ENCODE results near the gene SCN2B.

The SCN2B gene

DNA sequence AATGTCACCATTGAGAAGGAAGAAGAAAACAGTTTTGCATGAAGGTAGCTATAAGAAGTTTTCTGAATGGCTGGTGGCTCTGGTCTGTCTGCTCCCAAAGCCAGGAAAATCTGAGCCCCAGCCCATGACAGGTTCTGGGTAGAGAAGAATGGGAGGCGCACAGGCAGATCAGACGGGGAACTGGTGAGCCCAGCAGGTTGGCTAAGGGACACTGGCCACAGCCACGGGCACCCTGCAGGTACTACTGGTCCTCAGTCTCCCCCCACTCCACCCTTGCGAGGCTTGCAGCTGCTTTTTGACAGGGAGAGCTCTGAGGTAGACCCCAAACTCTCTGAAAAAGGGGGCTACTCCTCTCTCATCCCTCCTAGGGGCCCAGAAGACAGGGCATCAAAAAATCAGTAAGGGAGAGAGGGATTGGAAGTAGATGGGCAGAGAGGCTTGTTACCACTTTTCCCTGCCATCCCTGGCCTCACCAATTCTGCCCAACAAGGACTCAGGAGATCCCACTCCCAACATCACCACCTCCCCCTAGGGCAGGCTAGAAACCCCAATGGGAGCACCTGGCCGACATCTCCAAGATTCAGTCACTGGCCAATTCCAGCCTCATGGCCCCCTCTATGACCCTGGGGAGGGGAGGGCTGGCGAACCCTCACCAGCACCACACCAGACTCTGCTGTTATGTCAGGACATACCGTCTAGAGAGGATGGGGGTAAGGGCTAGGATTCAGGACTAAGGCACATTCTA is 41.2 kb downstream of the SCN2B start:
- H3K4me1 ChIP-seq (ENCODE audit: insufficient read depth, low read length, poor library complexity, severe bottlenecking), result no peaks in the 10 kb centered on the region
- TF ChIP-seq, protein P1, sequence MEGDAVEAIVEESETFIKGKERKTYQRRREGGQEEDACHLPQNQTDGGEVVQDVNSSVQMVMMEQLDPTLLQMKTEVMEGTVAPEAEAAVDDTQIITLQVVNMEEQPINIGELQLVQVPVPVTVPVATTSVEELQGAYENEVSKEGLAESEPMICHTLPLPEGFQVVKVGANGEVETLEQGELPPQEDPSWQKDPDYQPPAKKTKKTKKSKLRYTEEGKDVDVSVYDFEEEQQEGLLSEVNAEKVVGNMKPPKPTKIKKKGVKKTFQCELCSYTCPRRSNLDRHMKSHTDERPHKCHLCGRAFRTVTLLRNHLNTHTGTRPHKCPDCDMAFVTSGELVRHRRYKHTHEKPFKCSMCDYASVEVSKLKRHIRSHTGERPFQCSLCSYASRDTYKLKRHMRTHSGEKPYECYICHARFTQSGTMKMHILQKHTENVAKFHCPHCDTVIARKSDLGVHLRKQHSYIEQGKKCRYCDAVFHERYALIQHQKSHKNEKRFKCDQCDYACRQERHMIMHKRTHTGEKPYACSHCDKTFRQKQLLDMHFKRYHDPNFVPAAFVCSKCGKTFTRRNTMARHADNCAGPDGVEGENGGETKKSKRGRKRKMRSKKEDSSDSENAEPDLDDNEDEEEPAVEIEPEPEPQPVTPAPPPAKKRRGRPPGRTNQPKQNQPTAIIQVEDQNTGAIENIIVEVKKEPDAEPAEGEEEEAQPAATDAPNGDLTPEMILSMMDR (conservative IDR thresholded peaks at IDR 0.05; ENCODE audit: low read length), result no peak
- TF ChIP-seq EZH2phosphoT487 (IDR thresholded peaks at IDR 0.05; ENCODE audit: borderline replicate concordance), result no peak
- H3K27me3 ChIP-seq (ENCODE audit: insufficient read depth, low read length, poor library complexity, severe bottlenecking), result no peaks in the 10 kb centered on the region
- H3K36me3 ChIP-seq (ENCODE audit: insufficient read depth, low read length), result no peaks in the 10 kb centered on the region
- no peak overlapping the region for H3K9ac ChIP-seq (ENCODE audit: low read depth, low read length, poor library complexity, severe bottlenecking)
- no peak overlapping the region for H3K4me3 ChIP-seq (ENCODE audit: low read length, poor library complexity, severe bottlenecking)
- H3K4me2 ChIP-seq (ENCODE audit: low read depth, low read length, poor library complexity, severe bottlenecking), result no peak overlapping the region
- H2AFZ ChIP-seq (ENCODE audit: low read length), result no peak overlapping the region
- no peaks in the 10 kb centered on the region for H3K9me2 ChIP-seq (replicated peaks; ENCODE audit: low read depth, low read length)
- no peaks in the 10 kb centered on the region for H3K79me2 ChIP-seq (ENCODE audit: insufficient read depth, low read length)
- no peaks in the 10 kb centered on the region for H3F3A ChIP-seq (ENCODE audit: low read depth)
- H4K20me1 ChIP-seq (ENCODE audit: insufficient read depth, low read length, poor library complexity, severe bottlenecking), result no peaks in the 10 kb centered on the region
- H3K9me3 ChIP-seq (ENCODE audit: insufficient read depth, low read depth, low read length), result no peaks in the 10 kb centered on the region

DNA sequence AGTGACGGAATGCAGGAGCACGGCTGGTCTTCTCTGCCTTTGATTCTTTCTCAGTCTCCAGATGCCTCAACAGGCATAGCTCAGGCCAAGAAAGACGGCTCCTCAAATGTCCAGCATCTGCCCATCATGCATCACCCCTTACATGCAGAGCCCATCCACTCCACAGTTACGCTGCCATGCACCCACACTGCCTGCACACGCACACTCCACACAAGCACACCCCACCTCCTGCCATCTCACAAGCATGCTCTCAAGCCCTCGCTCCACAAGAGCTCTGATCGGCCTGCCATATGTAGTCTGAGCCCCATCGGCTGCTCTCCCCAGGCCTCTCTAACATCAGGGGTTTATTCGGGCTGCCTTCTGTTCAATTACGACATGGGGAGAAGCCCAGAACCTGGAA is 42.6 kb downstream of the SCN2B start:
- H3K9me2 ChIP-seq (replicated peaks; ENCODE audit: low read depth, low read length), result no peaks in the 10 kb centered on the region
- H3K9ac ChIP-seq (ENCODE audit: low read depth, low read length, poor library complexity, severe bottlenecking), result no peak overlapping the region
- no peak overlapping the region for H2AFZ ChIP-seq (ENCODE audit: low read length)
- H3K36me3 ChIP-seq (ENCODE audit: insufficient read depth, low read length), result no peaks in the 10 kb centered on the region
- H4K20me1 ChIP-seq (ENCODE audit: insufficient read depth, low read length, poor library complexity, severe bottlenecking), result no peaks in the 10 kb centered on the region
- no peaks in the 10 kb centered on the region for H3K79me2 ChIP-seq (ENCODE audit: insufficient read depth, low read length)
- H3F3A ChIP-seq (ENCODE audit: low read depth), result no peaks in the 10 kb centered on the region
- H3K27me3 ChIP-seq (ENCODE audit: insufficient read depth, low read length, poor library complexity, severe bottlenecking), result no peaks in the 10 kb centered on the region
- H3K4me2 ChIP-seq (ENCODE audit: low read depth, low read length, poor library complexity, severe bottlenecking), result no peak overlapping the region
- H3K4me1 ChIP-seq (ENCODE audit: insufficient read depth, low read length, poor library complexity, severe bottlenecking), result no peaks in the 10 kb centered on the region
- H3K9me3 ChIP-seq (ENCODE audit: insufficient read depth, low read depth, low read length), result no peaks in the 10 kb centered on the region
- TF ChIP-seq EZH2phosphoT487 (IDR thresholded peaks at IDR 0.05; ENCODE audit: borderline replicate concordance), result no peak
- TF ChIP-seq, protein P1 (conservative IDR thresholded peaks at IDR 0.05; ENCODE audit: low read length), result no peak
- H3K4me3 ChIP-seq (ENCODE audit: low read length, poor library complexity, severe bottlenecking), result no peak overlapping the region

DNA sequence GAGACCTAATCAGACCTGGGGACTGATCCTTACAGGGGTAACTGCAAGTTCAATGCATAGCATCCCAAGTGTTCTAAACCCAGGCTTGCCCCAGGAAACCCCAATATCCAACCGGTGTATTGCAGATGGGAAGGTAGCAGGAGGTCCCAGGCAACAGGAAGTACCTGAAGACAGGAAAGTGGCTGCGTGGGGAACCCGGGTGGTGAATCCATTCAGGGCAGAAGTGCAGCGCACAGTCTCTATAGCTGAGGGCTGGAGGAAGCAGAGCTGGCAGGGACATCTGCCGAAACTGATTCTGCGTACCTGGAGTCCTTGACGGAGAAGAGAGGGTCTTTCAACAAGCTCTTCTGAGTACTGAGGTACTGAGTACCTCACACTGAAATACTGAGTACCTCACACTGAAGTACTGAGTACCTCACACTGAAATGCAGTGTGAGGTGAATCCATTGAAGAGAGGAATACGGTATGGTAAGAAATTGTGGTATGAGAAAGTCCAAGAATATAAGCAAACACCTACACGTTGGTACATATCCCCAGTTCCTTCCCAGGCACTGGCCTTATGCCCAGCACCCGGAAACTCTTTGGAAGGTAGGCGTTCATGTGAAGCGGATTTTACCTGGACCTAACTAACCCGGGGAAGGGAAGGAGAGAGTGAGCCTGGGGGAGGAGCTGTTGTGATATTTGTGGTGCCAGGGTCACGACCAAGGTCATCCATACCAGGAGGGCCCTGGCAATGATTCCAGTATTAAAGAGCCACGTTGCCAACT is 43.9 kb downstream of the SCN2B start:
- no peak overlapping the region for H3K4me2 ChIP-seq (ENCODE audit: low read depth, low read length, poor library complexity, severe bottlenecking)
- no peaks in the 10 kb centered on the region for H3K27me3 ChIP-seq (ENCODE audit: insufficient read depth, low read length, poor library complexity, severe bottlenecking)
- H3K4me3 ChIP-seq (ENCODE audit: low read length, poor library complexity, severe bottlenecking), result no peak overlapping the region
- no peak overlapping the region for H3K9ac ChIP-seq (ENCODE audit: low read depth, low read length, poor library complexity, severe bottlenecking)
- no peaks in the 10 kb centered on the region for H3K9me2 ChIP-seq (replicated peaks; ENCODE audit: low read depth, low read length)
- H3K9me3 ChIP-seq (ENCODE audit: insufficient read depth, low read depth, low read length), result no peaks in the 10 kb centered on the region
- no peaks in the 10 kb centered on the region for H3F3A ChIP-seq (ENCODE audit: low read depth)
- no peaks in the 10 kb centered on the region for H3K4me1 ChIP-seq (ENCODE audit: insufficient read depth, low read length, poor library complexity, severe bottlenecking)
- H3K79me2 ChIP-seq (ENCODE audit: insufficient read depth, low read length), result no peaks in the 10 kb centered on the region
- H3K36me3 ChIP-seq (ENCODE audit: insufficient read depth, low read length), result no peaks in the 10 kb centered on the region
- H4K20me1 ChIP-seq (ENCODE audit: insufficient read depth, low read length, poor library complexity, severe bottlenecking), result no peaks in the 10 kb centered on the region
- H2AFZ ChIP-seq (ENCODE audit: low read length), result no peak overlapping the region
- TF ChIP-seq, protein P1 (conservative IDR thresholded peaks at IDR 0.05; ENCODE audit: low read length), result no peak
- no peak for TF ChIP-seq EZH2phosphoT487 (IDR thresholded peaks at IDR 0.05; ENCODE audit: borderline replicate concordance)

Measured in Loucy (cell line).